Stimulated activated naive CD8-positive, alpha-beta T cell treated with anti-CD3 and anti-CD28 coated beads, Interleukin-15, Interleukin-2, amounts not matched to agents 100 ng/mL and 50 ng/mL, for 24 hours (primary cell): ENCODE data around the gene SLC23A3.
A peak's percentile ranks its signal among the peaks of the same experiment; 100 is the strongest.

ENCODE experiments used
- H3K27ac Mint-ChIP-seq: one replicate; pipeline ENCODE4 v1.8.0; 2021; ENCODE audit warnings: mild to moderate bottlenecking, mixed read lengths
- H3K27me3 Mint-ChIP-seq: one replicate; pipeline ENCODE4 v1.8.0; 2021; ENCODE audit warnings: mixed read lengths
- H3K36me3 Mint-ChIP-seq: one replicate; pipeline ENCODE4 v1.8.0; 2021; ENCODE audit warnings: low read depth, mixed read lengths
- H3K4me1 Mint-ChIP-seq: one replicate; pipeline ENCODE4 v1.8.0; 2021; ENCODE audit warnings: low read depth, mixed read lengths
- H3K4me3 Mint-ChIP-seq: one replicate; pipeline ENCODE4 v1.8.0; 2021; ENCODE audit warnings: mild to moderate bottlenecking, mixed read lengths
- H3K9me3 Mint-ChIP-seq: one replicate; pipeline ENCODE4 v1.8.0; 2021; ENCODE audit warnings: mixed read lengths

SLC23A3 gene, protein sequence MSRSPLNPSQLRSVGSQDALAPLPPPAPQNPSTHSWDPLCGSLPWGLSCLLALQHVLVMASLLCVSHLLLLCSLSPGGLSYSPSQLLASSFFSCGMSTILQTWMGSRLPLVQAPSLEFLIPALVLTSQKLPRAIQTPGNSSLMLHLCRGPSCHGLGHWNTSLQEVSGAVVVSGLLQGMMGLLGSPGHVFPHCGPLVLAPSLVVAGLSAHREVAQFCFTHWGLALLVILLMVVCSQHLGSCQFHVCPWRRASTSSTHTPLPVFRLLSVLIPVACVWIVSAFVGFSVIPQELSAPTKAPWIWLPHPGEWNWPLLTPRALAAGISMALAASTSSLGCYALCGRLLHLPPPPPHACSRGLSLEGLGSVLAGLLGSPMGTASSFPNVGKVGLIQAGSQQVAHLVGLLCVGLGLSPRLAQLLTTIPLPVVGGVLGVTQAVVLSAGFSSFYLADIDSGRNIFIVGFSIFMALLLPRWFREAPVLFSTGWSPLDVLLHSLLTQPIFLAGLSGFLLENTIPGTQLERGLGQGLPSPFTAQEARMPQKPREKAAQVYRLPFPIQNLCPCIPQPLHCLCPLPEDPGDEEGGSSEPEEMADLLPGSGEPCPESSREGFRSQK

DNA sequence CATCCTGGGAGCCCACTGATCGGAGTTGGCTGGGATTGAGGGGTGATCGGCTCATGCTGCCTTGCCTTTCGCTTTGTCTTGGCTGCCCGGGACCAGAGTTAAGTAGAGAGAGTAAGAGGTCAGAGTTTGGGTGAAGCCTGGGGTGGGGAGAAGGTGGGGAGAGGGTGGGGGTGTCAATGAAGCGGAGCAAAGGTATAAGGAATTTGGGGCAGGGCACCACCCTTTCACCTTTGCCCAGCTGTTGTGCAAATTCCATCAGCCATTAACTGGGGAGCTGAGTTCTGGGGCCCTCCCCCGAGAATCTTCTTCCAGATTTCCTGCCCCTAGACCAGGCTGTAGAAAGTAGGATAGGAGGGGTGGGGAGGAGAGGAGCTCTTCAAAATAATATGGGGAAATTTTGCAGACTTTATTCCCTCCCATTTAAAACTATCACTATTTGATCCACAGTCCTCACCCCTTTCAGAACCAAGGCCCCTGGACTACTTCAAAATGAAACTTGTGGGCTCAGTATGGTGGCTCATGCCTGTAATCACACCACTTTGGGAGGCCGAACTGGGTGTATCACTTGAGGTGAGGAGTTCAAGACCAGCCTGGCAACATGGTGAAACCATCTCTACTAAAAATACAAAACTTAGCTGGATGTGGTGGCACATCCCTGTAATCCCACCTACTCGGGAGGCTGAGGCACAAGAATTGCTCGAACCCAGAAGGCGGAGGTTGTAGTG is at the start of gene SLC23A3:
SLC23A3 (minus strand) TSS at position 100 of the 725 bp plus-strand sequence; CDS start at position 55, 45 bp downstream.
- Mint-ChIP-seq H3K4me3 (no peak within 1 kb of the TSS), H3K4me1 (peaks cover 19% of the 10 kb centered on the region), H3K27me3 (no peaks in the 10 kb centered on the region), H3K27ac (no peak within 1 kb of the TSS), H3K9me3 (no peaks in the 10 kb centered on the region), H3K36me3 (peaks cover 26% of the 10 kb centered on the region)

DNA sequence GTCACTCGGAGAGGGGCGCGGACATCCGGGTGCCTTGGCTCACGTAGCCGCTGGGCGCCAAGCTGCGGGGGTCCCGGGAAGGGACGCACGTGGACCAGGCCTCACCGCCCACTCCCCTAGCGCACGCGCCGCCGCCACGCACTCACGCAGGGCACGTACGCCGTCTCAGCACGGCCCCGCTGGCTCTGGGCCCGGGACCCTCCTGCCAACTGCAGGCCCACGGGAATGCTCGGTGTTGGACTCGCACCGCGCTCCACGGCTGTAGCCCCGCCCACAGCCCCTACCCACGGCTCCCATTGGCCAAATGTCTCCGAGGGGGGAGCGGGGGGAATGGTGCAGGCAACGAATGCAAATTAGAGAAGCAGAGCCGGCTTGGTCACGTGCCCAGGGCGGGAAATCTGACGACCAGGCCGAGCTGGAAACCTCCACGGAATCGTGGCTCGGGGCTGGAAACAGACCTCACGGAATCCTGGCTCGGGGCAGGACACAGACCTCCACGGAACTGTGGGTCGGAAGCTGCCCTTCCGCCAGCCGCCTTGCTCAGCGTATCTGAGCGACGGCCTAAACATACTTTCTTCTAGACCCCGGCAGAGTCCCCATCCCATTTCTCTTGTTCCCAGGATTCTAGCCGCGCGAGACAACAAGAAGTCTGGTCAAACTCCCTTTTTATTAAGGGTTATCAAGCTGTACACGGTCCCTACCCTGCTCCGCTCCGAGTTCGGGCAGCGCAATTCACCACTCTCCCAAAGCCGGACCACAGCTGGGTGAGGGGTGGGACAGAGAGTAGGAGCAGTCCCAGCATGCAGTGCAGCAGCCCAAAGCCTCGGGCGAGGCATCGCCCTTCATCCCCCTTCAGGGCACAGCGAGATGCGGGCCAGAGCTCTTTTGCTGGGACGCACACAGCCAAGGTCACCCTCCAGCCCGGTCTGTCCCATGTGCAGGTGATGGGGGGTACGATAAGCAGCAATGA is 49.2 kb upstream of the SLC23A3 start, which contains the start of gene ABCB6:
ABCB6 (minus strand) TSS at position 227 of the 970 bp plus-strand sequence. CDS start 285 bp downstream, outside the sequence.
- Mint-ChIP-seq H3K9me3 (no peaks in the 10 kb centered on the region), H3K27me3 (no peaks in the 10 kb centered on the region), H3K36me3 (peaks cover 39% of the 10 kb centered on the region), H3K4me3 (peak within 1 kb of the TSS; percentile 85), H3K27ac (peak within 1 kb of the TSS; percentile 84), H3K4me1 (peaks cover 23% of the 10 kb centered on the region)

DNA sequence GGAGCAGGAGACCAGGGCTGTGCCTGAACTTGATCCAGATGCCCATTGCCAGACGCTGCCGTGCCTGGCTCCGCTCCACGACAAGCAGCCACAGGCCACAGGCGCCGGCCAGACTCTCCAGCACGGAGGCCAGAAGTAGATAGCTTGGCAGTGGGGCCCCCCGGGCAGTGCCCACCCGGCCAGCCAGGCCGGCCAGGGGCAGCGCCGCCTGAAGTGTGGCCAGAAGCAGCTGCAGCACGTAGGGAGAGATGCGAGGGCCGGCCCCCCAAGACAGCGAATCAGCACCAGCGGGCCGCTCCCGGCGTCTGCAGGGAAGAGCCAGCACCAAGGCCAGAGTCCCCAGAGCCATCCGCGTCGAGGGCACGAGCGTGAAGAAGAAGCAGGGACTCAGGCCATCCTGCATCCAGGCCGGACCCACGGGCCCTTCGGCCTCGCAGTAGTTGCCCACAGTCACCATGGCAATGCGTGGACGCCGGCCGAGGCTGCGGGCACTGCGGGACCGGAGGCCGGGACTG is 48.4 kb upstream of the SLC23A3 start:
- Mint-ChIP-seq H3K27me3 (no peaks in the 10 kb centered on the region), H3K36me3 (peaks cover 36% of the 10 kb centered on the region), H3K4me3 (peak overlapping the region; percentile 85), H3K4me1 (peaks cover 23% of the 10 kb centered on the region), H3K27ac (peak overlapping the region; percentile 84), H3K9me3 (no peaks in the 10 kb centered on the region)

DNA sequence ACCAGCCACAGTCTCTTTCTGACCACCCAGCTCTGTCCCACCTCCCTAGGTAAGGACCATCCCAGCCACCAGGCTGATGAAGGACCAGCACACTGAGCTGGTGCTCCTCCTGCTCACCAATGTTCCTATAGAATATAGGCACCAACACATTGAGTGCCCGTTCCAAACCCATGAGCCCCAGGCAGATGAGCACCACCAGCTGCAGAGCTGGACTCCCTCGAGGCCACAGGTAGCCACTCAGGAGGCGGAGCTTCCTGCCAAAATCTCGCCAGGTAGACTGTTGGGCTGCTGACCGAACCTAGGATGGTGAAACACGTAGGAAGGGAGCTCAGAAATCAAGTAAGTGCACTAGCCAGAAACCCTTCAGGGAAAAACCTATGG is 46.7 kb upstream of the SLC23A3 start:
- Mint-ChIP-seq H3K9me3 (no peaks in the 10 kb centered on the region), H3K4me3 (peak overlapping the region; percentile 58), H3K36me3 (peaks cover 39% of the 10 kb centered on the region), H3K27ac (peak overlapping the region; percentile 26), H3K4me1 (peaks cover 27% of the 10 kb centered on the region), H3K27me3 (no peaks in the 10 kb centered on the region)

DNA sequence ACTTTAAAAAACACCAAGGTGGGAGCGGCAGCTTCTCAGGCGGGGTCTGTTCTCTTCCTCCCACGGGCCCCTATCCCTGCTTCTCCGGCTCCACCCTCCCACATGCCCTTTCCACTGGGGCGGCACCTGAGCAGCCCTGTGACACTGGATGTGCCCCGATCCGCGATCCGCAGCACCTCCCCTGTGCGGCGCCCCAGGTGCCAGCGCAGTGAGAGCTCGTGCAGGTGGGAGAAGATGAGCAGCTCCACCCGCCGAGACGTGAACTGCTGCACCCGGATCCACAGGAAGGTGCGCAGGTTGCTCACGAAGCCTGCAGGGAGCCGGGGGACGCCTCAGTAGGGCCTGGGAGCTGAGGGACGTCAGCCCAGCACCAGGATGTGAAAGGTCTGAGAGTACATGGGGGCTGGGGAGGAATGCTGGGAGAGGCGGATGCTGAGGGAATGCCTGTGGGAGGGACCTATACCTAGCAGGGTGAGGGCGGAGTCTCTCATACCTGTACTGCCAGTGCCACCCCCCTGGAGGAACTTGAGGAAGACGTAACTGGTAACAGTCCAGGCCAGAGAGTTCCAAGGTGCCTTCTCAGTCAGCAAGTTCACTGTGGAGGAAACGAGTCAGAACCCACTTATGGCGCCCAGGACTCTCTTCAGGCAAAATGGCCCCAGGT is 46.2 kb upstream of the SLC23A3 start:
- Mint-ChIP-seq H3K4me3 (no peak overlapping the region), H3K36me3 (peaks cover 39% of the 10 kb centered on the region), H3K4me1 (peaks cover 32% of the 10 kb centered on the region), H3K9me3 (no peaks in the 10 kb centered on the region), H3K27me3 (no peaks in the 10 kb centered on the region), H3K27ac (no peak overlapping the region)

DNA sequence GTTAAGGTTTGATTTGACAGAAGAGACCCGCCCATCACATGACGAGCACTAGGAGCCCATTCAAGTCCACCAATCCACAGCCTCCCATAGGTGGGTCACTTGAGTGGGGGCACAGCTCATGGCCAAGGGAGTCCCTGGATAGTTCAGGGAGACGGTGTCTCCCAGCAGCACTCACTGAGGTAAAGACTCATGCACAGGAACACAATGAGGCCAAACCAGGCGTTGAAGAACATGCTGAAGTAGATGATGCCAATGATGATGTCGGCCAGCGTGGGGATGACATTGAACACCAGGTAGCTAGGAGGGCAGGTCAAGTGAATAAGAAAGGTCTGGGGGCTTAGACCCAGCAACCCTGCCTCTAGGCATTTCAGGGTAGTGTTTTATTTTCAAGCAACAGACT is 45.0 kb upstream of the SLC23A3 start:
- no peak overlapping the region for H3K4me3 Mint-ChIP-seq
- H3K9me3 Mint-ChIP-seq, result no peaks in the 10 kb centered on the region
- no peaks in the 10 kb centered on the region for H3K27me3 Mint-ChIP-seq
- H3K27ac Mint-ChIP-seq, result no peak overlapping the region
- H3K4me1 Mint-ChIP-seq, result peaks cover 42% of the 10 kb centered on the region
- H3K36me3 Mint-ChIP-seq, result peaks cover 47% of the 10 kb centered on the region

DNA sequence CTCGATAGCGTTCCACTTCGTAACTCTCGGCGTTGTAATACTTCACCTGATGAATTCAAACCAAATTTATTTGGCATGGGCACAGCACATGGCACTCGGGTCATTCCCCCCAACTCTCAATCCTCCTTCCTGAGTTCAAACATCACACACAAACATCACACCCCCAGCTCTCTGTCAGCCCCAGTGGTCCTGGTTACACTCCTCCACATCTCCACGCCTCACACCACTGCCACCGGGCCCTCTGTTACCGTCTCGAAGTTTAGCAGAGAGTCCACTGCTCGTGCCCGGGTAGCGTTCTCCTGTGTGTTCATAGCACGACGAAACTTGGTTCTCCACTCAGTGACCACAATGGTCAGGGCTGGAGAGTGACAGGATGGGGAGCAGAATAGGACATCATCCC is 44.3 kb upstream of the SLC23A3 start:
- Mint-ChIP-seq H3K9me3 (no peaks in the 10 kb centered on the region), H3K27ac (no peak overlapping the region), H3K4me1 (peaks cover 46% of the 10 kb centered on the region), H3K4me3 (no peak overlapping the region), H3K27me3 (no peaks in the 10 kb centered on the region), H3K36me3 (peaks cover 46% of the 10 kb centered on the region)

DNA sequence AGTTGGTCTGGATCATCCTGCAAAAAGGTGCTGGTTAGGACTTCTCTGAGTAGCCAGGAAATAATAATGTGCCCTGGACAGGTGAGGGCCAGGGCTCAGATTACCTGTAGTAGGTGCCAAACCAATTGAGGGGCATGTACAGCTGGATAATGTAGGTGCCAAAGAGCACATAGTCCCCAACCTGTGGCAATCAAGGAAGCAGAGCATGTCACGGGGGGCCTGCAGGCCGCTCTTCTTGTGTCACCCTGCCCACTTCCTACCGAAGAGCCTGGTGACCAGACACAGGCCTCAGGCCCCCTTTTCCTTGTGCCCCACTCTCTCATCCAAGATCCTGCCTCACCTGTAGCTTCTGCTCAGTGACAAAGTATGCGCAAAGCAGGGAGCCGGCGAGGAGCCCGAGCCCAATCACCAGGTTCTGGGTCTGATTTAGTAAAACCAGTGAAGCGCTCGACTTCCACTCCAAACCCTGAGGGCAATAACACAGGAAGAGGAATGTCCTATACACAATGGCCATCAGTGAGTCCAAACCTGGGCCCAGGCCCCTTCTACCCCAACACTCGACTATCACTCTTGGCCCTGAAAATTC is 43.8 kb upstream of the SLC23A3 start:
- H3K27me3 Mint-ChIP-seq, result no peaks in the 10 kb centered on the region
- H3K4me1 Mint-ChIP-seq, result peaks cover 47% of the 10 kb centered on the region
- no peak overlapping the region for H3K27ac Mint-ChIP-seq
- H3K9me3 Mint-ChIP-seq, result no peaks in the 10 kb centered on the region
- peaks cover 47% of the 10 kb centered on the region for H3K36me3 Mint-ChIP-seq
- H3K4me3 Mint-ChIP-seq, result no peak overlapping the region

DNA sequence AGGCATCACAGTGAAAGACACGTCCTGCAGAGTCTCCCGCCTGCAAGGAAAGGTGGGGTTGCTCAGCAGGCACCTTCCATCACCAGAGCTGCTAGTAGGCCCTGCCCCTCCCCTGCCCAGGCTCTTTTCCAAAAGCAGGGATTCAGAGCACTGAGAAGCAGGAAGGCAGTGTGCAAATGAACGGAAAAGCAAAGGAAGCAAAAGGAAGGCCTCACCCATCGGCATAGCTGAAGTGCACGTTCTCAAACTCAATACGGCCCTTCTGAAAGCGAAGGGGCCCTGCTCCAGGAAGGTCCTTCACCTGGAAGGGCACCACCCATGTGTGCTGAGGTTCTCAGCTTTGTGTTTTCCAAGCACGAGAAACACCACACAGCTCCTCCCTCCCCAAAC is 43.2 kb upstream of the SLC23A3 start:
- peaks cover 52% of the 10 kb centered on the region for H3K36me3 Mint-ChIP-seq
- H3K27me3 Mint-ChIP-seq, result no peaks in the 10 kb centered on the region
- H3K9me3 Mint-ChIP-seq, result no peaks in the 10 kb centered on the region
- H3K4me3 Mint-ChIP-seq, result no peak overlapping the region
- H3K27ac Mint-ChIP-seq, result no peak overlapping the region
- H3K4me1 Mint-ChIP-seq, result peaks cover 51% of the 10 kb centered on the region

DNA sequence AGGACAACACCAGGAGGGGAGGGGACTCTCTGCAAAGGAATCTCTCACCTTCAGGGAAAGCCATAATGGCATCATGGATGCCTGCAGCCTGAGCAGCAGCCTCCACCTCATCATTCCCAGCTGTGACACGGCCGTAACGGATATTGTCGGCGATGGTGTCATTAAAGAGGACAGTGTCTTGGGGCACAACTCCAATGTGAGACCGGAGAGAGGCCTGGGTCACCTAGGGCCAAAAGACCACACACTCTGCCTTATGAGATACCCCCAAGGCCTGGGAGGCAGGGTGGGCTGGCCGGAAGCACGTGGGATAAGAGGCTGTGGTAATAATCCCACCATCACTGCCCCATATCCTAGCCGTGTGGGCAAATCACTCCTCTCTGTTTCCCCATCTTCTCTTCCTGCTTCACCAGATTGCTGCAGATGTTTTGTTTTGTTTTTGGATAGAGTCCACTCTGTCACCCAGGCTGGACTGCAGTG is 41.1 kb upstream of the SLC23A3 start:
- Mint-ChIP-seq H3K27me3 (no peaks in the 10 kb centered on the region), H3K27ac (peak overlapping the region; percentile 82), H3K4me1 (peaks cover 52% of the 10 kb centered on the region), H3K4me3 (no peak overlapping the region), H3K9me3 (no peaks in the 10 kb centered on the region), H3K36me3 (peaks cover 54% of the 10 kb centered on the region)

DNA sequence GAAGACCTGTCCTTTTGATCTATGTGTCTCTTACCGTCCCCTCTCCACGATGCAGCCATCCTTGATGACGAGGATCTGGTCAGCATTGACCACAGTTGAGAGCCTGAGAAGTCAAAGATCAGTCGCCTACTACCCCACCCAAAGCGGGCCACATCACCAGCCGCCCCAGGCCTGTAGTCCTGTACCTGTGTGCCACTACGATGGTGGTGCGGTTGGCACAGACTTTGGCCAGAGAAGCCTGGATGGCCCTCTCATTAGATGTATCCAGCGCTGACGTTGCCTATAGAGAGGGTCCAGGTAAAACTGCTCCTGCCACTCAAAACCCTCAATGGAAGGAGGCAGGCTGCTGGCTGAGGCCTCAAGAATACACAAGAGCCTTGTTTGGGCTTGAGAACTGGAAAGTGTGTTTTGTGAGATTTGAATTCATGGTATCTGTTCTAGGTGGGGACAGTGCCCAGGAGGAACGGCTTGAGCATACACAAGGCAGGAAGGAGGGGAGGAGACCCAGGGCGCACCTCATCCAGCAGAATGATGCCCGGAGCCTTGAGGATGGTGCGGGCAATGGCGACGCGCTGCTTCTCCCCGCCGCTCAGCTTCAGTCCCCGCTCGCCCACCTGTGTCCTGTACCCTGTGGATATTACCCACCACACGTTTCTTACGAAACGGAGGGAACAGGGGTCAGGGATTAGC is 40.5 kb upstream of the SLC23A3 start:
- H3K4me3 Mint-ChIP-seq, result no peak overlapping the region
- peak overlapping the region; percentile 87 for H3K27ac Mint-ChIP-seq
- H3K4me1 Mint-ChIP-seq, result peaks cover 54% of the 10 kb centered on the region
- no peaks in the 10 kb centered on the region for H3K27me3 Mint-ChIP-seq
- peaks cover 54% of the 10 kb centered on the region for H3K36me3 Mint-ChIP-seq
- H3K9me3 Mint-ChIP-seq, result no peaks in the 10 kb centered on the region

DNA sequence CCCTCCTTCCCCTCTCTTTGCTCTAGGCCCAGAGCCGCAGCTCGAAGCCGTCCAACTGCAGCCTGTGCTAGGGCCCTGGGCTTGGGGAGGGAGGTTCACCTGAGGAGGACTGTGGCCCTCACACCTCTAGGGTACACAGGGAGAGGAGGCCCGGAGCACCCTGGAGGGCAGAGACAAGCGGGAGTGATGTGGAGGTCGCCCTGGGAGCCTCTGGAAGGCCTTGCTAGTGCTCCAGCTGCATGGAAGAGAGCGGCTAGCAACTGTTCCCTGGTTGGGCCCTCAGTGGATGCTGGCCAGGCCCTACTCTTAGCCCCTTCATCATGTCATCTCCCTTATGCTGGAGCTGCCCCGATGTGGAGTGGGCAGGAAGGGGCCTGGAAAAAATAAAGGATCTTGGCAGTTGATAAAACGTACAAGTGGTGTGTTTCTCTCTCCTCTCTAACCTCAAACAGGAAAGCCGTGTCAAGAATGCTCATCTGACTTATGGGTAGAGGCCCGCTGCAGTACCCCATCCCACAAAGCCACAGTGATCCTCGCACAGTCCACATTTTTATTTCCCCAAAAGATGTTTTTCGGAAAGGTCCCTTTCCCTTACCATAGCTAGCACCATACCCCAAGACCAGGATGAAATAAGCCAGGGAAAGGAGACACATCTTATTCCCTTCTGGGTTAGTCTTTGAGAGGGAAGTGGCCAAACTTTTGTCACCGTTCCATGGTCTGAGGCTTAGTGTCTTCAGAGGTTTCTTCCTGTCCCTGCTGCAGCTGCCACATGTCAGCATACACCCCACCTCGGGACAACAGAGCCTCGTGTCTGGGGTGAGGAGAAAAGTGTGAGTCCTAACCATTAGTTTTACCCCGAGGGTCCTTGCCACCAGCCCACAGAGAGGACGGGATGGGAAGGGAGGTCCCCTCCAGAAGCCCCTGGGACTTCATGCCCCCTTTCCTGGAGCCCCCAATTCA is 39.7 kb upstream of the SLC23A3 start:
- H3K36me3 Mint-ChIP-seq, result peaks cover 47% of the 10 kb centered on the region
- H3K4me3 Mint-ChIP-seq, result no peak overlapping the region
- H3K4me1 Mint-ChIP-seq, result peaks cover 54% of the 10 kb centered on the region

More for the DNA sequence above, 39.7 kb upstream of the SLC23A3 start:
- no peaks in the 10 kb centered on the region for H3K9me3 Mint-ChIP-seq
- no peaks in the 10 kb centered on the region for H3K27me3 Mint-ChIP-seq
- peak overlapping the region; percentile 87 for H3K27ac Mint-ChIP-seq
